Heart left ventricle (tissue), 13 donors: Measurements from ENCODE around the gene SELENON.

Experiments used
- POLR2A ChIP-seq, 2 donors: fragments of 450-650 bp; IDR thresholded peaks; one replicate each; pipeline ENCODE4 v1.6.1; 2017; ENCODE audit warnings: antibody characterized with exemption in 2 of 2, mild to moderate bottlenecking in 2 of 2, moderate library complexity in 2 of 2
- TF ChIP-seq, protein P1 (sequence below), 12 donors: fragments of 200-600 bp; sonication (generic) in 4 of 12; IDR thresholded peaks; one replicate each; pipeline versions ENCODE4 v1.5.0 to v1.8.0; 2018 to 2022; ENCODE audit warnings: antibody characterized with exemption in 12 of 12, mild to moderate bottlenecking in 5 of 12
- donor health status: ischemic (EF 13 %, LVEDD 7.1; RV severe dilation, severe dysfunction).
- donor health status: DM: no; HTN: yes; CAD: no.
- donor health status: DM: no; HTN: no; CAD: no.
- donor health status: ischemic (EF 25% LVEDD 6.9; RV normal size, moderate dysfunction).
- donor health status: ischemic (EF 25% LVEDD 5.7; RV mildly dilated, moderate dysfunction).
- donor health status: ischemic (EF 35%, LVEDD 5.7; RV mildly dilated, moderate dysfunction).
- donor health status: nonischemic (EF 11% LVEDD 7.7; RV severe dilation, severe dysfunction).
- donor health status: DM: yes; HTN: yes; CAD: no.
- donor health status: PGD.
- donor health status: ischemic (EF 29% LVEDD 5.4; RV normal size, mild dysfunction).
- donor health status: nonischemic (EF 23%, LVEDD 6.1; RV moderate dilation, normal function).

- no peak for TF ChIP-seq POLR2A (IDR thresholded peaks at IDR 0.05)
- TF ChIP-seq, protein P1, sequence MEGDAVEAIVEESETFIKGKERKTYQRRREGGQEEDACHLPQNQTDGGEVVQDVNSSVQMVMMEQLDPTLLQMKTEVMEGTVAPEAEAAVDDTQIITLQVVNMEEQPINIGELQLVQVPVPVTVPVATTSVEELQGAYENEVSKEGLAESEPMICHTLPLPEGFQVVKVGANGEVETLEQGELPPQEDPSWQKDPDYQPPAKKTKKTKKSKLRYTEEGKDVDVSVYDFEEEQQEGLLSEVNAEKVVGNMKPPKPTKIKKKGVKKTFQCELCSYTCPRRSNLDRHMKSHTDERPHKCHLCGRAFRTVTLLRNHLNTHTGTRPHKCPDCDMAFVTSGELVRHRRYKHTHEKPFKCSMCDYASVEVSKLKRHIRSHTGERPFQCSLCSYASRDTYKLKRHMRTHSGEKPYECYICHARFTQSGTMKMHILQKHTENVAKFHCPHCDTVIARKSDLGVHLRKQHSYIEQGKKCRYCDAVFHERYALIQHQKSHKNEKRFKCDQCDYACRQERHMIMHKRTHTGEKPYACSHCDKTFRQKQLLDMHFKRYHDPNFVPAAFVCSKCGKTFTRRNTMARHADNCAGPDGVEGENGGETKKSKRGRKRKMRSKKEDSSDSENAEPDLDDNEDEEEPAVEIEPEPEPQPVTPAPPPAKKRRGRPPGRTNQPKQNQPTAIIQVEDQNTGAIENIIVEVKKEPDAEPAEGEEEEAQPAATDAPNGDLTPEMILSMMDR (IDR thresholded peaks at IDR 0.05) = no peak
Observed at GRCh38 chr1:25809283-25809926, 9.4 kb downstream of the SELENON start.
